Activated T-helper 17 cell treated with anti-CD3 and anti-CD28 coated beads, Interleukin-2, amount 50 U/mL, for 72 hours (primary cell): ENCODE results near the gene CPB2. TPM values are rescaled to one million over a fixed set of nuclear protein-coding genes. Genes with fewer than 3 reads are reported as not detected.

Experiments used
- ATAC-seq: fragments of 150-1000 bp; cut with Tn5 transposase; replicated peaks from 2 replicates; pipeline ENCODE4 v1.10.0; 2021; ENCODE audit warnings: mild to moderate bottlenecking, moderate library complexity
- H3K27ac Mint-ChIP-seq: one replicate; pipeline ENCODE4 v1.8.0; 2022; ENCODE audit warnings: mixed read lengths
- H3K27me3 Mint-ChIP-seq: one replicate; pipeline ENCODE4 v1.8.0; 2022; ENCODE audit warnings: mixed read lengths
- H3K36me3 Mint-ChIP-seq: one replicate; pipeline ENCODE4 v1.8.0; 2022; ENCODE audit warnings: low read depth, mild to moderate bottlenecking, mixed read lengths
- H3K4me1 Mint-ChIP-seq: one replicate; pipeline ENCODE4 v1.8.0; 2022; ENCODE audit warnings: mixed read lengths
- H3K4me3 Mint-ChIP-seq: one replicate; pipeline ENCODE4 v1.8.0; 2022; ENCODE audit warnings: mild to moderate bottlenecking, mixed read lengths
- H3K9me3 Mint-ChIP-seq: one replicate; pipeline ENCODE4 v1.8.0; 2022; ENCODE audit warnings: mixed read lengths
- total RNA-seq, 2 donors: library from RNA; stranded (reverse); gene quantifications; one replicate each; pipeline ENCODE4 v1.2.3, GENCODE V29; 2022

The CPB2 gene
- total RNA-seq, 2 donors from 2014 or later: not detected

DNA sequence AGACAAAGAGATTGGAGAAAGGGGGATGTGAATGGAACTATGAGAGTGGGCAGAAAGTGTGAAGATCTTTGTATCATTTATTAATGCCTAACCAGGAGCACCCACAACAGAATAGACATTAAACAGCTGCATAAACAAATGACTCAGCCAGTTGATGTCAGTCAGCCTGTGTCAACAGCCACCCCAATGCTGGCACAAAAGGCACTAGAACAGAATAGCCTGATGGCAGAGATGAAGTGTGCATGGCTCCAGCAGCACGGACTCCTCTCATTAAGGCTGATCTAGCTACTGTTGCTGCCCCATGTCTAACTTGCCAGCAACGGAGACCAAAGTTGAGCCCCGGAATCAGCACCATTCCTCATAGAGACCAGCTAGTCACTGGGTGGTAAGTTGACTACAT lies 7.8 kb downstream of the CPB2 start:
- Mint-ChIP-seq H3K27ac (no peak overlapping the region), H3K4me1 (no peaks in the 10 kb centered on the region), H3K9me3 (no peaks in the 10 kb centered on the region), H3K27me3 (peaks cover 34% of the 10 kb centered on the region), H3K4me3 (no peak overlapping the region), H3K36me3 (no peaks in the 10 kb centered on the region)
- ATAC-seq: no peak

DNA sequence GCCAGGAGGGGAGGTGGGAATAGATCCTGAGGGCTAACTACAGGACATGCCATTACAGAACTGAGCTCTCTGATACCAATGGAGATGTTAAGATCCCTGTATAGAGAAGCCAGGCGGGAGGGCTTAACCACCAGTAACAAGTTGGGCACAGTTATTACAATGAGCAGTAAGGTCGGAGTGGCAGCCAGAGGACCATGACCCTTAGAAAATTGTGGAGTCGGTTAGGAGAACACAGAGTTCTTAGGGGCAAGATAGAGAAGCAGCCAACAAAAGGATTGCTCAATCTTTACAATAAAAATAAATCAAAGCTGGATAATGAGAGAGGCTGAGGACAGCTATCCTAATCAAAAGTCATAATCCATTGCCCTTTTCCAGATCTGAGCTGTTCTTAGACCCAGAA lies 10.4 kb downstream of the CPB2 start:
- Mint-ChIP-seq H3K27ac (no peak overlapping the region), H3K27me3 (peaks cover 39% of the 10 kb centered on the region), H3K9me3 (no peaks in the 10 kb centered on the region), H3K36me3 (no peaks in the 10 kb centered on the region), H3K4me1 (no peaks in the 10 kb centered on the region), H3K4me3 (no peak overlapping the region)
- no peak for ATAC-seq

DNA sequence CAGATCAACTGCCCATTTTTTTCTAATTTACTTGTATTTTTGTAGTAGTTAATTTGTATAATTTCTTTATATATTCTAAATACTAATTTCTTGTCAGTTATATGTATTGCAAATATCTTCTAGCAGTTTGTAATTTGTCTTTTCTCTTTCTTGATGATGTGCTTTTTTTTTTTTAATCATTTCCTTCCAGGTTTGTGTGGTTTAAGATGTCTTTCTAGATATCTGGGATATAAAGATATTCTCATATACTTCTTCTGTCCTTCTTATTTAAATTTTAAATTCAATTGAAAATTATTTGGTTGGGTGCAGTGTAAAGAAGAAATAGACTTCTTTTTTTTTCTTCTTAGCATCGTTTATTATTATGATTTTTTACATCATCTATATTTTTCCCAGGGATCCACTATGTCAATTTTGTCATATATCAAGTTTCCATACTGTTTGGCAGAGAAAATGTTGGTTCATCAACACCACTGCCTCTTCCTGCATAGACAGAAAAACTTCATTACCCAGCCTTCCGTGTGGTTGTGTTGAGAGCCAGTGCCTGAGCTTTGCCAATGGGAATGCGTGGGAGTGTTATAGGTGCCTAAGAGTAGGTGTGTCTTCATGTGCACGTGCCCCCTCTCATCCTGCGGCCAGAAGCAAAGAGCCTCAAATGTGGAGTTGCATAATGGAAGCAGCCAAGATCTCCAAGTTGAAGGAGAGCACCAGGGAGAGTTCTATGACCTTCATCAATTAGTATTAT lies 15.8 kb downstream of the CPB2 start:
- Mint-ChIP-seq H3K27ac (no peak overlapping the region), H3K27me3 (peaks cover 21% of the 10 kb centered on the region), H3K36me3 (no peaks in the 10 kb centered on the region), H3K4me3 (no peak overlapping the region), H3K4me1 (no peaks in the 10 kb centered on the region), H3K9me3 (no peaks in the 10 kb centered on the region)
- ATAC-seq: no peak

DNA sequence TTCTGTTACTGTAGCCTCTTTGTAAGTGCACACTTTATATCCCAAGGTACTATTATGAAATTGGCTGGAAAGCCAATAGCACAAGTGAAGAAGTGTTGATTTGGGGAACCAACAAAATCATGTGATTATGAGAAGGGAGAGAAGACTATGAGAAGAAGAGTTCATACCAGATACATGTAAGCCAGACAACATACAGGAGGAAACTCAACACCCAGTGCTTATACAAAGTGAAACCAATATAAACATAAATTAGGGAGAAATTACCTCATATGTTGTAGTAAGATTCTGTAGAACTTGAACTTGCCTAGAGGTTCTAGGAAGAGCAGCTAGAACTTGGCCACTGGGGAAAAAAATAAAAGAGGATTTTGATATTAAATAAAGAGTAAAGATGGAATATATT lies 17.4 kb downstream of the CPB2 start:
- no peak for ATAC-seq
- H3K27ac Mint-ChIP-seq: no peak overlapping the region
- H3K36me3 Mint-ChIP-seq: no peaks in the 10 kb centered on the region
- no peak overlapping the region for H3K4me3 Mint-ChIP-seq
- no peaks in the 10 kb centered on the region for H3K9me3 Mint-ChIP-seq
- no peaks in the 10 kb centered on the region for H3K4me1 Mint-ChIP-seq
- H3K27me3 Mint-ChIP-seq: peaks cover 13% of the 10 kb centered on the region

GRCh38 chr13:46086985-46087384 lies 17.8 kb downstream of the CPB2 start:
- ATAC-seq: no peak

DNA sequence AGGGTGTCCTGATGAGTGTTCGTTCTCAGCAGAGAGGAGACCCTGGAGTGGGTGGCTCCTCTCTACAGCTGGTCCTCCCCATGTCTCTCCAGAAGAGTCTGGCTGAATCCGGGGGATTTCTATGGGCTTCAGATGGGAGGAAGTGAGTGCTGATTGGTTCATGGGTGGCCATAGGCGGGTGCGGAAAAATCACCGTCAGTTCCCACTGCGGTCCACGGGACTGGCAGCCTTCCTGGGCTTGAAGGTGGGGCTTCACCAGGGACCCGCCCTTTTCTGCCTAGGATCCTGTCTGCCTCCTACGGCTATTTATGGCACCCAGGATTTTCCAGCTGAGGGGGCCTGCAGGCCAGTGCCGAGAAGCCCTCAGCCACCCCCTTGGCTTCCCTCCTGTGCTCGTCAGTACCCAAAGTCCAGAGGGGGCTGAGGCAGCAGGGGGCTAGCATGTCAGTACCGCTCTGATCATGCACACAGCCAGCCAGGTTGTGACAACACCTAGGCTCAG lies 18.4 kb downstream of the CPB2 start:
- no peak for ATAC-seq
- Mint-ChIP-seq H3K36me3 (no peaks in the 10 kb centered on the region), H3K27ac (no peak overlapping the region), H3K9me3 (no peaks in the 10 kb centered on the region), H3K4me1 (no peaks in the 10 kb centered on the region), H3K4me3 (no peak overlapping the region), H3K27me3 (peaks cover 7% of the 10 kb centered on the region)

More at GRCh38 chr13:46086985-46087384, 17.8 kb downstream of the CPB2 start:
- Mint-ChIP-seq H3K9me3 (no peaks in the 10 kb centered on the region), H3K27me3 (peaks cover 8% of the 10 kb centered on the region), H3K4me1 (no peaks in the 10 kb centered on the region), H3K36me3 (no peaks in the 10 kb centered on the region), H3K4me3 (no peak overlapping the region), H3K27ac (no peak overlapping the region)

DNA sequence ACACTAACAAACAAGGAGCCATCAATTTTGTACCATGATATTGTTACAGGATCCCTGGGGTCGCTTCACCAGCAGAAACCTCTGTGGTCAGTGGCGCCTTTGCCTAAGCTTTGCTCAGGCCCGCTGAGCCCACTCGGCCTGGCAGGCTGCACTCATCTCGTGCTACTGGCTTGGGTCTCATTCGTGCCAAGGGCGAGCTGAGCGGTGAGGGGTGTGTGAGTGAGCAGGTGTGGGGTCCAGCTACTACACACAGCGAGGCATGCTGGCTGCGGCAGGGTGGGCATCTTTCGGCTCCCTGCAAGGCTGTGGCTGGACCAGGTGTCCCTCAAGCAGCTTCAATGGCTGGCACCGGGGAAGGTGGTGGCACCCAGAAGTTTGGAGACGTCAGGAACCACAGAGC lies 19.1 kb downstream of the CPB2 start:
- no peak overlapping the region for H3K4me3 Mint-ChIP-seq
- H3K4me1 Mint-ChIP-seq: no peaks in the 10 kb centered on the region
- no peak for ATAC-seq

GRCh38 chr13:46082324-46082723 lies 22.5 kb downstream of the CPB2 start:
- H3K36me3 Mint-ChIP-seq: no peaks in the 10 kb centered on the region
- no peaks in the 10 kb centered on the region for H3K9me3 Mint-ChIP-seq
- H3K27me3 Mint-ChIP-seq: no peaks in the 10 kb centered on the region
- peaks cover 4% of the 10 kb centered on the region for H3K4me1 Mint-ChIP-seq
- no peak overlapping the region for H3K4me3 Mint-ChIP-seq
- ATAC-seq: no peak
- no peak overlapping the region for H3K27ac Mint-ChIP-seq

More for the DNA sequence above, 19.1 kb downstream of the CPB2 start:
- Mint-ChIP-seq H3K27ac (no peak overlapping the region), H3K27me3 (peaks cover 3% of the 10 kb centered on the region), H3K36me3 (no peaks in the 10 kb centered on the region), H3K9me3 (no peaks in the 10 kb centered on the region)

DNA sequence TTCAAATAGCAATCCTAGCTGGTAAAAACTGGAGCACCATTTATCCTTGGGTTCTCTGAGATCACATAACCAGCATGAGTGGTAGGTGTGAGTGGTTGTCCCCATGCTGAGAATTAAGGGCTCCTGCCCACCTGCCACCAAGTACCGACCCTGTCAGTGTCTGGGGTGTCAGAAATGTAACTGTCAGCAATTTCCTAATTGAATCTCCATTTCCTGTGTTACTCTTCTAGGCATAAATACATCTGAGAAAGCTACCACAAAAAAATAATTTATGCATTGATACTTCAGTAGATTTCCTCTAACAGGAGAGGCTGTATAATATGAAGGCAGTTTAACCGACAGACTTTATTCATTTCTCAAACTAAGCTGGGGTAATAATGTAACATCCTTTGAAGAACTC lies 25.1 kb downstream of the CPB2 start:
- H3K4me3 Mint-ChIP-seq: no peak overlapping the region
- peak overlapping the region; percentile 13 for H3K27ac Mint-ChIP-seq

DNA sequence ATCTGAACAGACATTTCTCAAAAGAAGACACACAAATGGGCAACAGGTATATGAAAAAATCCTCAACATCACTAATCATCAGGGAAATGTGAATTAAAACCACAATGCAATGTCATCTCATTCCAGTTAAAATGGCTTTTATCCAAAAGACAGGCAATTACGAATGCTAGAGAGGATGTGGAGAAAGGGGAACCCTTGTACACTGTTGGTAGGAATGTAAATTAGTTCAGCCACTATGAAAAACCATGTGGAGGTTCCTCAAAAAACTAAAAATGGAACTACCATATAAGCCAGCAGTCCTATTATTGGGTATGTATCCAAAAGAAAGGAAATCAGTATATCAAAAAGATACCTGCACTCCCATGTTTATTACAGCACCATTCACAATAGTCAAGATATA lies 27.6 kb downstream of the CPB2 start:
- Mint-ChIP-seq H3K4me1 (peaks cover 4% of the 10 kb centered on the region), H3K4me3 (no peak overlapping the region), H3K36me3 (no peaks in the 10 kb centered on the region), H3K9me3 (no peaks in the 10 kb centered on the region), H3K27me3 (no peaks in the 10 kb centered on the region), H3K27ac (no peak overlapping the region)
- ATAC-seq: no peak

More for the DNA sequence above, 25.1 kb downstream of the CPB2 start:
- Mint-ChIP-seq H3K36me3 (no peaks in the 10 kb centered on the region), H3K4me1 (peaks cover 4% of the 10 kb centered on the region), H3K27me3 (no peaks in the 10 kb centered on the region), H3K9me3 (no peaks in the 10 kb centered on the region)
- no peak for ATAC-seq

GRCh38 chr13:46076827-46077226 lies 28.0 kb downstream of the CPB2 start:
- H3K4me1 Mint-ChIP-seq: peaks cover 4% of the 10 kb centered on the region
- no peak for ATAC-seq
- H3K36me3 Mint-ChIP-seq: no peaks in the 10 kb centered on the region
- no peak overlapping the region for H3K27ac Mint-ChIP-seq
- no peaks in the 10 kb centered on the region for H3K9me3 Mint-ChIP-seq
- H3K4me3 Mint-ChIP-seq: no peak overlapping the region
- H3K27me3 Mint-ChIP-seq: peaks cover under 1% of the 10 kb centered on the region

- ATAC-seq: no peak
- H3K4me3 Mint-ChIP-seq: no peak overlapping the region
- no peak overlapping the region for H3K27ac Mint-ChIP-seq
- H3K9me3 Mint-ChIP-seq: no peaks in the 10 kb centered on the region
- H3K4me1 Mint-ChIP-seq: peaks cover 4% of the 10 kb centered on the region
- H3K36me3 Mint-ChIP-seq: no peaks in the 10 kb centered on the region
- H3K27me3 Mint-ChIP-seq: peaks cover 7% of the 10 kb centered on the region
Measured at GRCh38 chr13:46075811-46076210, 29.0 kb downstream of the CPB2 start.

- H3K27ac Mint-ChIP-seq: no peak overlapping the region
- ATAC-seq: no peak
Measured at GRCh38 chr13:46071590-46072249, 33.1 kb downstream of the CPB2 start.

GRCh38 chr13:46063292-46063691 lies 41.5 kb downstream of the CPB2 start:
- Mint-ChIP-seq H3K27me3 (no peaks in the 10 kb centered on the region), H3K4me3 (no peak overlapping the region), H3K9me3 (no peaks in the 10 kb centered on the region), H3K36me3 (no peaks in the 10 kb centered on the region), H3K4me1 (no peaks in the 10 kb centered on the region), H3K27ac (no peak overlapping the region)
- no peak for ATAC-seq

More at GRCh38 chr13:46071590-46072249, 33.1 kb downstream of the CPB2 start:
- no peaks in the 10 kb centered on the region for H3K4me1 Mint-ChIP-seq
- H3K36me3 Mint-ChIP-seq: no peaks in the 10 kb centered on the region
- no peak overlapping the region for H3K4me3 Mint-ChIP-seq
- H3K9me3 Mint-ChIP-seq: no peaks in the 10 kb centered on the region
- H3K27me3 Mint-ChIP-seq: peaks cover 10% of the 10 kb centered on the region

DNA sequence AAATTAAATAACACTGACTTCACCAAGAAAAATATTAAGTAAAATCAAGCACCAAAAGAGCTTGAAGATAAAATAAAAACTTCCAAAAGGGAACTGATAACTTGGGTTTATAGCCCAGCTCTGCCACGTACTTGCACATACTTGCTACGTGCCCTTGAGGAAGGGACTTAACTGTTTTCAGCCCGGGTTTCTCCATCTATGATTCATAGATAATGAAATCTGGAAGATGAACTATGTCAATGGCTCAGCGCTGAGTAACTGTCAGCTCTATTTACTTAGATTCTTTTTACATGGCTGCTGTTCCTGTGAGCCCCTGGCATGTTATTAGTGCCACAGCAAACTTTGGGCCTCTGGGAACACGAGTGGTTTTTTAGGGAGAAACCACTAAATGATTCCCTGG lies 42.6 kb downstream of the CPB2 start:
- Mint-ChIP-seq H3K4me3 (no peak overlapping the region), H3K27me3 (no peaks in the 10 kb centered on the region), H3K9me3 (no peaks in the 10 kb centered on the region), H3K27ac (no peak overlapping the region), H3K36me3 (no peaks in the 10 kb centered on the region), H3K4me1 (no peaks in the 10 kb centered on the region)
- no peak for ATAC-seq
